IMR-90 (cell line): ENCODE results near the gene TPRKB. TPM values are rescaled to one million over a fixed set of nuclear protein-coding genes. Genes with fewer than 3 reads are reported as not detected.

Source experiments
- ATAC-seq: fragments of 200-7000 bp; cut with Tn5 transposase; 2 replicates; pipeline ENCODE4 v1.9.1; 2020; ENCODE audit warnings: low read depth, mild to moderate bottlenecking, moderate library complexity
- BruUV-seq: library from RNA; stranded (reverse); fragments of 400-500 nt; replicated peaks from 2 replicates; lab custom pipeline; 2021; lab: Mats Ljungman, UMichigan
- CTCF ChIA-PET: fragments of 300-600 bp; formaldehyde crosslinking; extraction: SDS; loops from one replicate; lab custom pipeline; 2021; ENCODE audit warnings: antibody characterized with exemption; lab: Yijun Ruan, JAX
- POLR2A ChIA-PET: fragments of 300-600 bp; sonication (Branson Sonifier 250); formaldehyde crosslinking; loops from one replicate; lab custom pipeline; 2022; ENCODE audit warnings: antibody characterized with exemption; ENCODE audit not compliant: unreplicated experiment; lab: Charles Lee
- DNase-seq: peaks from one replicate; pipeline ENCODE4 v3.0.0; 2013
- H2AFZ ChIP-seq: replicated peaks from 2 replicates; pipeline ENCODE3; 2013; ENCODE audit warnings: low read length, mild to moderate bottlenecking; ENCODE audit not compliant: poor library complexity
- H2AK5ac ChIP-seq: 2 replicates; pipeline ENCODE4 v1.6.1; 2013; ENCODE audit warnings: low read depth, low read length, inconsistent platforms
- H2AK9ac ChIP-seq: replicated peaks from 2 replicates; pipeline ENCODE3; 2013; ENCODE audit warnings: mild to moderate bottlenecking, low read depth, low read length, moderate library complexity; ENCODE audit not compliant: poor library complexity
- H2BK120ac ChIP-seq: 2 replicates; pipeline ENCODE4 v1.6.1; 2013; ENCODE audit warnings: low read depth, low read length, inconsistent platforms
- H2BK15ac ChIP-seq: 3 replicates; pipeline ENCODE4 v1.6.1; 2013; ENCODE audit warnings: low read depth, low read length, inconsistent platforms
- H2BK20ac ChIP-seq: 2 replicates; pipeline ENCODE4 v1.6.1; 2013; ENCODE audit warnings: low read depth, mild to moderate bottlenecking, inconsistent platforms, low read length, moderate library complexity
- H2BK5ac ChIP-seq: 2 replicates; pipeline ENCODE4 v1.6.1; 2013; ENCODE audit warnings: mild to moderate bottlenecking, low read depth, low read length, inconsistent platforms; ENCODE audit not compliant: poor library complexity, severe bottlenecking
- H3K14ac ChIP-seq: replicated peaks from 2 replicates; pipeline ENCODE4 v1.6.1; 2013; ENCODE audit warnings: low read depth, low read length, inconsistent platforms
- H3K18ac ChIP-seq: 2 replicates; pipeline ENCODE4 v1.6.1; 2013; ENCODE audit warnings: low read depth, low read length, control low read depth
- H3K23ac ChIP-seq: 2 replicates; pipeline ENCODE4 v1.6.1; 2013; ENCODE audit warnings: low read depth, low read length, inconsistent platforms
- H3K27ac ChIP-seq: 2 replicates; pipeline ENCODE4 v1.5.1; 2013; ENCODE audit warnings: mild to moderate bottlenecking, control low read depth, low read length; ENCODE audit not compliant: insufficient read depth
- H3K27me3 ChIP-seq: 2 replicates; pipeline ENCODE4 v1.6.1; 2013; ENCODE audit warnings: low read length; ENCODE audit not compliant: control insufficient read depth, insufficient read depth
- H3K36me3 ChIP-seq: 2 replicates; pipeline ENCODE4 v1.6.1; 2013; ENCODE audit warnings: low read length, mixed read lengths; ENCODE audit not compliant: control insufficient read depth, insufficient read depth
- H3K4ac ChIP-seq: 2 replicates; pipeline ENCODE4 v1.6.1; 2013; ENCODE audit warnings: low read depth, low read length, inconsistent platforms
- H3K4me1 ChIP-seq: 2 replicates; pipeline ENCODE4 v1.6.1; 2013; ENCODE audit warnings: low read length, mixed read lengths; ENCODE audit not compliant: control insufficient read depth, insufficient read depth
- H3K4me2 ChIP-seq: 2 replicates; pipeline ENCODE4 v1.6.1; 2013; ENCODE audit warnings: low read depth, mild to moderate bottlenecking, control low read depth, low read length, moderate library complexity
- H3K4me3 ChIP-seq: 2 replicates; pipeline ENCODE4 v1.5.1; 2013; ENCODE audit warnings: low read depth, mild to moderate bottlenecking, control low read depth, low read length, moderate library complexity; ENCODE audit not compliant: insufficient read depth
- H3K56ac ChIP-seq: 2 replicates; pipeline ENCODE4 v1.6.1; 2013; ENCODE audit warnings: low read length, inconsistent platforms; ENCODE audit not compliant: insufficient read depth; ENCODE audit errors: extremely low read depth
- H3K79me1 ChIP-seq, 2 experiments: 2 replicates each; pipeline ENCODE4 v1.6.1; 2013; ENCODE audit warnings: low read length in 2 of 2, inconsistent platforms in 1 of 2, low read depth in 1 of 2
- H3K9ac ChIP-seq: 2 replicates; pipeline ENCODE4 v1.6.1; 2013; ENCODE audit warnings: low read depth, low read length, control low read depth
- H3K9me1 ChIP-seq: 2 replicates; pipeline ENCODE4 v1.6.1; 2013; ENCODE audit warnings: low read length, inconsistent platforms; ENCODE audit not compliant: insufficient read depth
- H3K9me3 ChIP-seq: 2 replicates; pipeline ENCODE4 v1.6.1; 2013; ENCODE audit warnings: low read length; ENCODE audit not compliant: control insufficient read depth, insufficient read depth
- H4K20me1 ChIP-seq: 2 replicates; pipeline ENCODE4 v1.6.1; 2013; ENCODE audit warnings: low read length, inconsistent platforms; ENCODE audit not compliant: insufficient read depth
- H4K5ac ChIP-seq: 2 replicates; pipeline ENCODE4 v1.6.1; 2013; ENCODE audit warnings: mild to moderate bottlenecking, low read depth, low read length, control low read depth
- H4K8ac ChIP-seq, 2 experiments: 2 replicates each; pipeline ENCODE4 v1.6.1; 2013; ENCODE audit warnings: low read depth in 2 of 2, low read length in 2 of 2, control low read depth in 1 of 2, inconsistent platforms in 1 of 2
- H4K91ac ChIP-seq: 2 replicates; pipeline ENCODE4 v1.6.1; 2013; ENCODE audit warnings: low read depth, low read length, inconsistent platforms; ENCODE audit not compliant: insufficient read depth
- BHLHE40 ChIP-seq: fragments of 150-350 bp; IDR thresholded peaks from 2 replicates; pipeline ENCODE4 v1.6.1; 2016; ENCODE audit warnings: mild to moderate bottlenecking, low read depth, low read length
- CEBPB ChIP-seq: IDR thresholded peaks from 2 replicates; pipeline ENCODE4 v1.6.1; 2012; ENCODE audit warnings: low read depth, low read length, improper control_type of control experiment
- CHD1 ChIP-seq: IDR thresholded peaks from 2 replicates; pipeline ENCODE4 v1.6.1; 2012; ENCODE audit warnings: low read depth, low read length, improper control_type of control experiment
- FOS ChIP-seq: fragments of 150-350 bp; IDR thresholded peaks from 2 replicates; pipeline ENCODE4 v1.6.1; 2016; ENCODE audit warnings: low read depth, low read length
- MAFK ChIP-seq: IDR thresholded peaks from 2 replicates; pipeline ENCODE4 v1.6.1; 2012; ENCODE audit warnings: low read depth, low read length, improper control_type of control experiment
- MAZ ChIP-seq: IDR thresholded peaks from 2 replicates; pipeline ENCODE4 v1.6.1; 2012; ENCODE audit warnings: low read depth, mild to moderate bottlenecking, low read length, improper control_type of control experiment, moderate library complexity, borderline replicate concordance
- MXI1 ChIP-seq: IDR thresholded peaks from 2 replicates; pipeline ENCODE4 v1.6.1; 2012; ENCODE audit warnings: low read depth, mild to moderate bottlenecking, low read length, moderate library complexity, borderline replicate concordance
- NFE2L2 ChIP-seq: fragments of 150-350 bp; IDR thresholded peaks from 2 replicates; pipeline ENCODE4 v1.6.1; 2016; ENCODE audit warnings: low read depth, mild to moderate bottlenecking, low read length
- POLR2A ChIP-seq: IDR thresholded peaks from 2 replicates; pipeline ENCODE4 v1.6.1; 2012; ENCODE audit warnings: mild to moderate bottlenecking, low read depth, low read length
- RAD21 ChIP-seq: IDR thresholded peaks from 2 replicates; pipeline ENCODE4 v1.6.1; 2012; ENCODE audit warnings: low read length, improper control_type of control experiment
- RCOR1 ChIP-seq: IDR thresholded peaks from 2 replicates; pipeline ENCODE4 v1.6.1; 2012; ENCODE audit warnings: mild to moderate bottlenecking, low read length, improper control_type of control experiment; ENCODE audit not compliant: insufficient replicate concordance
- RFX5 ChIP-seq: IDR thresholded peaks from 2 replicates; pipeline ENCODE4 v1.8.0; 2012; ENCODE audit warnings: low read depth, mild to moderate bottlenecking, low read length, moderate library complexity
- SMC3 ChIP-seq: fragments of 150-350 bp; IDR thresholded peaks from 2 replicates; pipeline ENCODE4 v1.6.1; 2016; ENCODE audit warnings: low read depth, mild to moderate bottlenecking, antibody characterized with exemption, low read length, moderate library complexity
- WGBS, 2 experiments: methylation state at CpG; one replicate each; pipeline versions ENCODE4 v1.1.5 to v1.1.7; 2013; ENCODE audit warnings: missing lambda C conversion rate in 2 of 2; ENCODE audit not compliant: insufficient read length in 1 of 2; ENCODE audit errors: extremely low coverage in 2 of 2; 5-methylcytosine and 5-hydroxymethylcytosine counted together
- dilution Hi-C: fragments of 300-500 bp; cut with HindIII; formaldehyde crosslinking; loops from one replicate; pipeline ENCODE4 v1.14.3; 2018; ENCODE audit warnings: low sequenced_read_pairs; ENCODE audit not compliant: unreplicated experiment
- in situ Hi-C: fragments of 300-500 bp; cut with MboI; formaldehyde crosslinking; loops from 3 replicates; pipeline ENCODE4 v1.14.3; 2019; ENCODE audit warnings: low sequenced_read_pairs, inconsistent platforms, mixed read lengths
- intact Hi-C: fragments of 100-400 bp; cut with micrococcal nuclease; formaldehyde crosslinking; loops from 2 replicates; pipeline ENCODE4 v1.10.0; 2022
- polyA plus RNA-seq, 3 experiments: library from polyadenylated mRNA; depleted of rRNA; stranded (reverse); fragments of >200 nt; gene quantifications; 2 replicates each; pipeline ENCODE4 v1.2.3, GENCODE V29; 2012; ENCODE audit warnings: low replicate concordance in 1 of 3
- total RNA-seq: library from RNA; depleted of rRNA; stranded (reverse); fragments of >200 nt; gene quantifications from 2 replicates; pipeline ENCODE4 v1.2.3, GENCODE V29; 2012
- TF ChIP-seq, protein P1 (sequence below): fragments of 150-350 bp; IDR thresholded peaks from 2 replicates; pipeline ENCODE4 v1.6.1; 2017; ENCODE audit warnings: mild to moderate bottlenecking, antibody characterized with exemption, low read length, low read depth
- TF ChIP-seq, protein P2 (sequence below): conservative IDR thresholded peaks from 2 replicates; pipeline ENCODE4 v1.5.1; 2012; ENCODE audit warnings: mild to moderate bottlenecking, low read depth, low read length, improper control_type of control experiment
- TF ChIP-seq, protein P3 (sequence below): fragments of 150-350 bp; IDR thresholded peaks from 2 replicates; pipeline ENCODE4 v1.6.1; 2016; ENCODE audit warnings: low read depth, mild to moderate bottlenecking, low read length, moderate library complexity, borderline replicate concordance

The TPRKB gene
- total and polyA plus RNA-seq, 2 of the 4 experiments (the other 2 are of a cell fraction): 35.3 to 37.6 TPM

DNA sequence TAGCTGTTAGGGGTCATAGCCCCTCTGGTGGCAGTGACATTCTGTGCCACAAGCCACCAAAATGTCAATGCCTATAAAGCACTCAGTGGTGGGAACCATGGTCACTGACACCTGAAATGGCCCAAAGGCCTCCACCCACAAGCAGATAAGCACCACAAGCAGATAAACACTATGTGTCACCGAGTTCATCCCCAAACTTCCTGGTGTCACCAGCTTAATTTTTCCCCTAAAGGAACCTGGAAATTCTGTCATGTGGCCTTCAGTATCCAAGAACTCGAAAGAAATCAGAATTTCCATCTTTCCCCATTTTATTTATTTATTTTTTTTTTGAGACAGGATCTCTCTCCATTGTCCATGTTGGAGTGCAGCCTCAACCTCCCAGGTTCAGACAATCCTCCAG is 3.6 kb upstream of the TPRKB start:
- peaks cover 2% of the 10 kb centered on the region; the same call in 1 of the 2 replicates for H3K9me1 ChIP-seq
- intact Hi-C loops (no loop called here), dilution Hi-C loops (no loop called here), in situ Hi-C loops (no loop called here)
- no peak overlapping the region for H3K27ac ChIP-seq
- H3K4ac ChIP-seq: no peak overlapping the region
- no peaks in the 10 kb centered on the region for H3K4me1 ChIP-seq
- no peak overlapping the region for H3K9ac ChIP-seq
- no peak overlapping the region for H4K5ac ChIP-seq
- H3K79me1 ChIP-seq: peaks cover 6% of the 10 kb centered on the region in 2 experiments
- no peak overlapping the region for H2BK5ac ChIP-seq
- no peak for ATAC-seq
- no peak overlapping the region for H2AK5ac ChIP-seq
- H3K14ac ChIP-seq: no peak overlapping the region
- CTCF ChIA-PET: no interaction called here
- H2BK120ac ChIP-seq: no peak overlapping the region
- TF ChIP-seq MAZ (no peak), BHLHE40 (no peak), NFE2L2 (no peak), RAD21 (no peak), CEBPB (no peak), SMC3 (no peak), CHD1 (no peak), RCOR1 (no peak), RFX5 (no peak), FOS (no peak), MAFK (no peak), POLR2A (no peak), MXI1 (no peak)
- TF ChIP-seq, protein P1, sequence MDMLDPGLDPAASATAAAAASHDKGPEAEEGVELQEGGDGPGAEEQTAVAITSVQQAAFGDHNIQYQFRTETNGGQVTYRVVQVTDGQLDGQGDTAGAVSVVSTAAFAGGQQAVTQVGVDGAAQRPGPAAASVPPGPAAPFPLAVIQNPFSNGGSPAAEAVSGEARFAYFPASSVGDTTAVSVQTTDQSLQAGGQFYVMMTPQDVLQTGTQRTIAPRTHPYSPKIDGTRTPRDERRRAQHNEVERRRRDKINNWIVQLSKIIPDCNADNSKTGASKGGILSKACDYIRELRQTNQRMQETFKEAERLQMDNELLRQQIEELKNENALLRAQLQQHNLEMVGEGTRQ: no peak
- TF ChIP-seq, protein P2, sequence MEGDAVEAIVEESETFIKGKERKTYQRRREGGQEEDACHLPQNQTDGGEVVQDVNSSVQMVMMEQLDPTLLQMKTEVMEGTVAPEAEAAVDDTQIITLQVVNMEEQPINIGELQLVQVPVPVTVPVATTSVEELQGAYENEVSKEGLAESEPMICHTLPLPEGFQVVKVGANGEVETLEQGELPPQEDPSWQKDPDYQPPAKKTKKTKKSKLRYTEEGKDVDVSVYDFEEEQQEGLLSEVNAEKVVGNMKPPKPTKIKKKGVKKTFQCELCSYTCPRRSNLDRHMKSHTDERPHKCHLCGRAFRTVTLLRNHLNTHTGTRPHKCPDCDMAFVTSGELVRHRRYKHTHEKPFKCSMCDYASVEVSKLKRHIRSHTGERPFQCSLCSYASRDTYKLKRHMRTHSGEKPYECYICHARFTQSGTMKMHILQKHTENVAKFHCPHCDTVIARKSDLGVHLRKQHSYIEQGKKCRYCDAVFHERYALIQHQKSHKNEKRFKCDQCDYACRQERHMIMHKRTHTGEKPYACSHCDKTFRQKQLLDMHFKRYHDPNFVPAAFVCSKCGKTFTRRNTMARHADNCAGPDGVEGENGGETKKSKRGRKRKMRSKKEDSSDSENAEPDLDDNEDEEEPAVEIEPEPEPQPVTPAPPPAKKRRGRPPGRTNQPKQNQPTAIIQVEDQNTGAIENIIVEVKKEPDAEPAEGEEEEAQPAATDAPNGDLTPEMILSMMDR: no peak
- TF ChIP-seq, protein P3, sequence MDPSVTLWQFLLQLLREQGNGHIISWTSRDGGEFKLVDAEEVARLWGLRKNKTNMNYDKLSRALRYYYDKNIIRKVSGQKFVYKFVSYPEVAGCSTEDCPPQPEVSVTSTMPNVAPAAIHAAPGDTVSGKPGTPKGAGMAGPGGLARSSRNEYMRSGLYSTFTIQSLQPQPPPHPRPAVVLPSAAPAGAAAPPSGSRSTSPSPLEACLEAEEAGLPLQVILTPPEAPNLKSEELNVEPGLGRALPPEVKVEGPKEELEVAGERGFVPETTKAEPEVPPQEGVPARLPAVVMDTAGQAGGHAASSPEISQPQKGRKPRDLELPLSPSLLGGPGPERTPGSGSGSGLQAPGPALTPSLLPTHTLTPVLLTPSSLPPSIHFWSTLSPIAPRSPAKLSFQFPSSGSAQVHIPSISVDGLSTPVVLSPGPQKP: no peak
- H3K56ac ChIP-seq: no peak overlapping the region
- no peak overlapping the region for H3K4me2 ChIP-seq
- no peak overlapping the region for H2AK9ac ChIP-seq
- no CpG with 5 or more reads among the region's 2 CpGs for WGBS, 2 experiments
- BruUV-seq: no TSS peak
- no peak overlapping the region for H3K4me3 ChIP-seq
- H3K23ac ChIP-seq: no peak overlapping the region
- no peaks in the 10 kb centered on the region for H3K9me3 ChIP-seq
- H3K18ac ChIP-seq: no peak overlapping the region
- no peak overlapping the region for H4K8ac ChIP-seq
- H4K91ac ChIP-seq: no peak overlapping the region
- no peaks in the 10 kb centered on the region for H3K27me3 ChIP-seq
- no peak overlapping the region for H2BK20ac ChIP-seq
- no peak for DNase-seq
- POLR2A ChIA-PET: no interaction called here
- H2BK15ac ChIP-seq: no peak overlapping the region
- H2AFZ ChIP-seq: no peak overlapping the region
- peaks cover 6% of the 10 kb centered on the region for H3K36me3 ChIP-seq
- no peaks in the 10 kb centered on the region for H4K20me1 ChIP-seq
